GM19324 (cell line): Measurements from ENCODE around the gene TRMT10A.
"Not testable (repeated sequence)": the region's sequence is repeated elsewhere in the genome, so short reads cannot be mapped to it uniquely, and the experiment has no call there.

Experiments
- ATAC-seq: cut with Tn5 transposase; IDR thresholded peaks from one replicate; pipeline ENCODE4 v1.9.1; 2021; ENCODE audit warnings: mild to moderate bottlenecking, moderate library complexity; ENCODE audit not compliant: unreplicated experiment, low FRiP score

The TRMT10A gene

DNA sequence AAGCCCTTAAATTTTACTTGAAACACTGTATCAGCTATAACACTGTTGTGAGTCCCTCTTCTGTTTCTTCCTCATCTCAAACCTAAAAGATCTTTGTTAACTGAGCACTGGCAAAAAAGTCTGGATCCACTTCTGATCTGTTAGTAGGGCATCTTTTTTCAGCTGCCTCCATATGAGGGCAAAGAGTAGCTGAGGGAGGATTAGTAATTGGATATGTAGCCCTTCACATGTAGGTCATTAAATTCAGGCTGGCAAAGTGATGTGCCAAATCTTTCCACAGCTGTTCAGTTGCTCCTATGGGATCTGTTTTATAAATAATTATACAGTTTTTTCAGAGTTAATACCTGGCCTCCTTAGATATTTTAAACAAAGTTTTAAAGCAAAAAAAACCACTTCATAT lies 1.1 kb upstream of the TRMT10A start:
- no peak for ATAC-seq

GRCh38 chr4:99552872-99553271 lies 11.0 kb downstream of the TRMT10A start:
- ATAC-seq = no peak

DNA sequence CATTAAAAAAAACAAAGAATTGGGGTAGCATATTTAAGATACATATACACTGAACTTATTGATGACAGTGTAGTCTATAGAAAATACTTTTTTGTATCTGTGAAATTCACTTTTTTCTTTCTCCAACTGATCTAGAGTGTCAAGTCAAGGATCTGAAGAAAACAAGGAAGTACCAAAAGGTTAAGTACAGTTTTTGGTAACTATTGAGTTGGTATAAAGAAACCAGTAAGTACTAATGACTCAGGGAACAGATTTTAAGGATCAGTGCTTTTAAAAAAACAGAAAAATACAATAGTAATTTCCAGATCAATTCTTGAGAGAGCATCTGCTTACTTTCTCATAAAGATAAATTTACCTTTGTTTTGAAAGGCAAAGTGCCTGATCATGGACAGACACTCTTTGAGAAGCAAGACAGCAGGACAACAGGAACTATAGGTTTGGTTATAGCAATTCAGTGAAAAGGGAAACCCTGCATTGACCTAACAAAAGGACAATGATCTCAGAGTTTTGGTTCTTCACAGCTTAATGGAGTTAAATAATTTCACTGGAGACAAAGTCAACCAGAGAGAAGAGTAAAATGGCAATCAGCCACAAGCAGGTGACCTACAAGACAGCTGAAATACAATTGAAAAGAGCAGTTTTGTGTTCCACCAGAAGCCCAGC lies 23.4 kb downstream of the TRMT10A start:
- no peak for ATAC-seq

- no peak for ATAC-seq
Measured at GRCh38 chr4:99537674-99538073, 26.2 kb downstream of the TRMT10A start.

- ATAC-seq = no peak
Measured at GRCh38 chr4:99536848-99537247, 27.0 kb downstream of the TRMT10A start.

GRCh38 chr4:99536271-99536670 lies 27.6 kb downstream of the TRMT10A start:
- no peak for ATAC-seq

GRCh38 chr4:99534699-99535098 lies 29.1 kb downstream of the TRMT10A start:
- not testable (repeated sequence) for ATAC-seq

DNA sequence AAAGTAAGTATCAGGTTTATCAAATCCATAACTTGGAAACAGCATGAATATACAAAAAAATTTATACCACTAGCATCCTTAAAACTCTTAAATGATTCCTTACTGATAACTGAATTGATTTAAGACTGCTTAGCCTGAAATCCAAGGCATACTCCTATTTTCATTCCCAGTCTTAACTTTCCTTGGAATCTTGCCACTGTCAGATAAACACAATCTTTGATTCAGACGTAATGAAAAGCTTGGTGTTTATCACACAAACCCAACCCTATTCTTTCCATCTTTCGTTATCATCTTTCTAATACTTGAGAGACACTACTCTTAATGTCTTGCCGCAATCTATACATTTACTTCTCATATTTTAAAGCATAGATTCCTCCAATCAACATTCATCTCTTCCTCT lies 33.9 kb downstream of the TRMT10A start:
- ATAC-seq = no peak

GRCh38 chr4:99529228-99529627 lies 34.6 kb downstream of the TRMT10A start:
- ATAC-seq = no peak

GRCh38 chr4:99518601-99519295 lies 45.1 kb downstream of the TRMT10A start:
- no peak for ATAC-seq

GRCh38 chr4:99510721-99511120 lies 53.1 kb downstream of the TRMT10A start, which contains the start of gene C4orf17:
C4orf17 (plus strand) TSS chr4:99511021; CDS start chr4:99513082, 2,061 bp downstream.
- ATAC-seq = no peak

DNA sequence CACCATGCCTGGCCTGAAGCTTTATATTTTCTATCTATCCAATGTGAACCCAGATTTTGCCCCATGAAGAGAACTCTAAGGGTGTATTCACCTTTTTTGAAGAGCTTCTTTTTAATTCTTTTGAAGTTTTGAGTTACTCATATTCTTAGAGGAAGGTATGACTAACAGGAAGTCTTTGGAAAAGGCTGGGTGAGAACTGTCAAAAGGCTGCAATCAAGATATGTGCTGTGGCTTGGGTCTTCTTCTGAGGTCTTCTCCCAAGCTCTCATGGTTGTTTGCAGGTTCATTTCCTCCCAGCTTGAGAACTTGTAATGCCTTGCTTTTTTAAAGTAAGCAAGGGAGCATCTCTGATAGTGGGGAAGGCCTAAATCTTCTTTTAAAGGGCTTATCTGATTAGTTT lies 56.1 kb downstream of the TRMT10A start:
- ATAC-seq = no peak

GRCh38 chr4:99507349-99507748 lies 56.5 kb downstream of the TRMT10A start:
- ATAC-seq = no peak

DNA sequence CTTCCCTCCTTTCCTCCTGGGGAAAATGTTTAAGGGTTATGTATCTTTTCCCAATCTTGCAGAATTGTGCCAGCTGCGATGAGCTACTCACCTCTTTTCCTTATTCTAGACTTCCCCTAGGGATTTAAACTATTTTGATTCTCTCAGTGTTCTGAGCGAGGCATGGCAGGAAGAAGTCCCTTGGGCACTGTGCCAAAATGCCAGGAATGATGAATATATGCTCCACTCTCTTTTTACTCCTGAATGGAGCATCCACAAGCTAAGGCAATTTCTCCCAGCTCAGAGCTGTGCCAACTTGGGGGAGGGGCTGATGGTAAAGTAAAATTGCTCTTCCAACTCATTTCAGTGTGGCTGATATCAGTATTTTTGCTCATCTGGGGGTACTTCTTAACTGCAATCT lies 57.1 kb downstream of the TRMT10A start:
- ATAC-seq = no peak

DNA sequence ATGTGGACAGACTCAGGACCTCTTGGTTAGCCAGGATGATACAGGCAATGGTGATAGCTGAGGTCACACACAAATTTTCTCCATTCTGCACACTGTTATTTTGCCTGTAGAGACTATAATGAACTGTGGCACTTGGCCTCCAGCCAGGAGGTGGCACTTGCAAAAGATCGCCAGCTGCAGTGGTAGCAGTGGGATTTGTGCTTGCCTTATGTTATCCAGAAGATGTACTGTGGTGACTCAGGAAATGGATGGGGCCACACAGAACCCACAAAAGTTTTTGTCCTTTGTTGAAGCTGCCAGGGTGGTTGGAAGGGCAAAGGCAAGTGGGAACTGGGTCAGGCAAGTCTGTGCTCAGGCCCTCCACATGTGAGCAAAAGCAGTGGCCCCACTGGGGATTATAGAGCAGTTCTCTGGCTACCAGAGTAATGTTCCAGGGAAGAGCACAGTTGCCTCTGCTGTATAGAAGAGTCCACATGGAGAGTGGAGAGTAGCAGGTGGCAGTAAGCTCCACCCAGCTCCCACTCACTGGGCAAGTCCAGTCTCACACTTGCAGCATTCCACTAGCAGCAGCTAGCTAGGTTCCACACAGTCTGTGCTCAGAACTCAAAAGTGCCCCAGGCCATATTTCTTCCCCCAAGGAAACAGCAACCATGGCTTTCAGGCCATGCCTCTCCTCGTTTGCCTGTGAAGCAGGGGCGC lies 58.9 kb downstream of the TRMT10A start:
- ATAC-seq = no peak
